ENCODE results near the gene ATP6V1F. TPM values are rescaled to one million over a fixed set of nuclear protein-coding genes. Genes with fewer than 3 reads are reported as not detected.

The ATP6V1F gene
- total RNA-seq, 3 donors from 2014 or later (not counting 1 experiment from before 2014, with no cell fraction given) = 82.9 to 98.0 (median 94.3) TPM

- H3K36me3 ChIP-seq (ENCODE audit: control insufficient read depth, insufficient read depth, low read length) = no peaks in the 10 kb centered on the region
- Mint-ChIP-seq H3K4me1 (no peaks in the 10 kb centered on the region), H3K36me3 (no peaks in the 10 kb centered on the region), H3K27me3 (ENCODE audit: low read depth in 2 of 2) (peaks cover 0 to 3% of the 10 kb centered on the region in 2 donors), H3K4me3 (no peak overlapping the region), H3K9me3 (no peaks in the 10 kb centered on the region), H3K27ac (no peak overlapping the region)
- ATAC-seq = no peak
- H3K4me3 ChIP-seq (ENCODE audit: low read length) = no peak overlapping the region
- TF ChIP-seq, protein P1, sequence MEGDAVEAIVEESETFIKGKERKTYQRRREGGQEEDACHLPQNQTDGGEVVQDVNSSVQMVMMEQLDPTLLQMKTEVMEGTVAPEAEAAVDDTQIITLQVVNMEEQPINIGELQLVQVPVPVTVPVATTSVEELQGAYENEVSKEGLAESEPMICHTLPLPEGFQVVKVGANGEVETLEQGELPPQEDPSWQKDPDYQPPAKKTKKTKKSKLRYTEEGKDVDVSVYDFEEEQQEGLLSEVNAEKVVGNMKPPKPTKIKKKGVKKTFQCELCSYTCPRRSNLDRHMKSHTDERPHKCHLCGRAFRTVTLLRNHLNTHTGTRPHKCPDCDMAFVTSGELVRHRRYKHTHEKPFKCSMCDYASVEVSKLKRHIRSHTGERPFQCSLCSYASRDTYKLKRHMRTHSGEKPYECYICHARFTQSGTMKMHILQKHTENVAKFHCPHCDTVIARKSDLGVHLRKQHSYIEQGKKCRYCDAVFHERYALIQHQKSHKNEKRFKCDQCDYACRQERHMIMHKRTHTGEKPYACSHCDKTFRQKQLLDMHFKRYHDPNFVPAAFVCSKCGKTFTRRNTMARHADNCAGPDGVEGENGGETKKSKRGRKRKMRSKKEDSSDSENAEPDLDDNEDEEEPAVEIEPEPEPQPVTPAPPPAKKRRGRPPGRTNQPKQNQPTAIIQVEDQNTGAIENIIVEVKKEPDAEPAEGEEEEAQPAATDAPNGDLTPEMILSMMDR (IDR thresholded peaks at IDR 0.05) = no peak
- H3K4me1 ChIP-seq (ENCODE audit: control insufficient read depth, insufficient read depth, low read length) = no peaks in the 10 kb centered on the region
- no peaks in the 10 kb centered on the region for H3K9me3 ChIP-seq (ENCODE audit: control insufficient read depth, insufficient read depth, low read length)
- WGBS (ENCODE audit: insufficient coverage) = 85% methylated on average over 11 of the region's 11 CpGs
- no peak overlapping the region for H3K27ac ChIP-seq (ENCODE audit: low read length)
- no peak for DNase-seq
- intact Hi-C loops (cut with micrococcal nuclease) = loop anchor here (5.0 kb wide), 2 partner anchors 39 to 404 kb away; partner anchors contain the start of gene METTL2B
- H3K27me3 ChIP-seq (ENCODE audit: control insufficient read depth, insufficient read depth, low read length) = no peaks in the 10 kb centered on the region
Measured at GRCh38 chr7:128880791-128881457, 18.3 kb downstream of the ATP6V1F start.

GRCh38 chr7:128881458-128882125 lies 18.9 kb downstream of the ATP6V1F start:
- intact Hi-C loops (cut with micrococcal nuclease) = loop anchor here (2.0 to 5.0 kb wide), 4 partner anchors 39 to 455 kb away; partner anchors contain the start of gene METTL2B
- Histone ChIP-seq H3K9me3 (ENCODE audit: control insufficient read depth, insufficient read depth, low read length) (no peaks in the 10 kb centered on the region), H3K27ac (ENCODE audit: low read length) (no peak overlapping the region), H3K4me1 (ENCODE audit: control insufficient read depth, insufficient read depth, low read length) (no peaks in the 10 kb centered on the region), H3K36me3 (ENCODE audit: control insufficient read depth, insufficient read depth, low read length) (no peaks in the 10 kb centered on the region), H3K4me3 (ENCODE audit: low read length) (no peak overlapping the region), H3K27me3 (ENCODE audit: control insufficient read depth, insufficient read depth, low read length) (no peaks in the 10 kb centered on the region)
- TF ChIP-seq, protein P1 (IDR thresholded peaks at IDR 0.05) = no peak
- no peak overlapping the region for H3K27ac Mint-ChIP-seq
- H3K9me3 Mint-ChIP-seq = no peaks in the 10 kb centered on the region
- H3K36me3 Mint-ChIP-seq = no peaks in the 10 kb centered on the region
- no peaks in the 10 kb centered on the region for H3K4me1 Mint-ChIP-seq
- ATAC-seq (no peak), DNase-seq (no peak)
- no peak overlapping the region for H3K4me3 Mint-ChIP-seq
- H3K27me3 Mint-ChIP-seq (ENCODE audit: low read depth in 2 of 2) = peaks cover 0 to 3% of the 10 kb centered on the region in 2 donors
- 90% methylated on average over 10 of the region's 10 CpGs for WGBS (ENCODE audit: insufficient coverage)

GRCh38 chr7:128882134-128882533 lies 19.5 kb downstream of the ATP6V1F start:
- ATAC-seq (no peak), DNase-seq (no peak)
- Mint-ChIP-seq H3K9me3 (no peaks in the 10 kb centered on the region), H3K36me3 (no peaks in the 10 kb centered on the region), H3K27me3 (ENCODE audit: low read depth in 2 of 2) (peaks cover 0 to 3% of the 10 kb centered on the region in 2 donors), H3K27ac (no peak overlapping the region), H3K4me1 (no peaks in the 10 kb centered on the region), H3K4me3 (no peak overlapping the region)
- TF ChIP-seq, protein P1 (IDR thresholded peaks at IDR 0.05) = no peak
- H3K4me3 ChIP-seq (ENCODE audit: low read length) = no peak overlapping the region
- H3K9me3 ChIP-seq (ENCODE audit: control insufficient read depth, insufficient read depth, low read length) = no peaks in the 10 kb centered on the region
- no peak overlapping the region for H3K27ac ChIP-seq (ENCODE audit: low read length)
- intact Hi-C loops (cut with micrococcal nuclease) = loop anchor here (2.0 to 5.0 kb wide), 4 partner anchors 40 to 455 kb away; partner anchors contain the start of gene METTL2B
- H3K36me3 ChIP-seq (ENCODE audit: control insufficient read depth, insufficient read depth, low read length) = no peaks in the 10 kb centered on the region
- H3K27me3 ChIP-seq (ENCODE audit: control insufficient read depth, insufficient read depth, low read length) = no peaks in the 10 kb centered on the region
- no peaks in the 10 kb centered on the region for H3K4me1 ChIP-seq (ENCODE audit: control insufficient read depth, insufficient read depth, low read length)
- 90% methylated on average over 8 of the region's 8 CpGs for WGBS (ENCODE audit: insufficient coverage)
